ENCODE data around the gene HSP90B1.

The HSP90B1 gene

GRCh38 chr12:103930034-103930786, at the start of gene HSP90B1:
Gene HSP90B1 (plus strand): TSS chr12:103930410. CDS start chr12:103930516, 106 bp downstream.
- peak; percentile 99 for DNase-seq
- no peaks in the 10 kb centered on the region for H3K9me3 Mint-ChIP-seq
- peak; percentile 60 for ATAC-seq
- H3K4me3 Mint-ChIP-seq = peak within 1 kb of the TSS; percentile 90
- peaks cover 60% of the 10 kb centered on the region for H3K36me3 Mint-ChIP-seq (ENCODE audit: low read depth)
- peaks cover 82% of the 10 kb centered on the region for H3K4me1 Mint-ChIP-seq
- peaks cover 7% of the 10 kb centered on the region for H3K27me3 Mint-ChIP-seq
- peak within 1 kb of the TSS; percentile 97 for H3K27ac Mint-ChIP-seq

DNA sequence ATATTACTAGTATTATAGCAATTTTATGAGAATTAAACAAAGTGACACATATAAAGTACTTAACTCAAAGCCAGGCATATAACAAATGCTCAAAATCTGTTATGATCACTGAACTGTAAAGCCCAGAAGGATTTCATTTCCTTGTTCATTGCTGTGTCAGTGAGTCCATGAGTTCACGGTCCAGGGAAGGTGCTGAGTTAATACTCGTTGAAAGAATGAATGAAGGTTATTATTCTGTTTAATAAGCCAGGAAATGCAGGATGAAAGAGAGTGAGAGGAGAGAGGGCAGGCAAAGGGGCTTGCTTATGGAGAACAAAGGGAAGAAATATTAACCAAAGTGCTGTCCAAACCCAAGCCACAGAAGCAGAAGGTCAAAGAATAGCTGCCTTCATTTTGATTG, 48.9 kb upstream of the HSP90B1 start:
- H3K9me3 Mint-ChIP-seq = no peaks in the 10 kb centered on the region
- no peak overlapping the region for H3K4me3 Mint-ChIP-seq
- peaks cover 47% of the 10 kb centered on the region for H3K4me1 Mint-ChIP-seq
- DNase-seq = no peak
- ATAC-seq = no peak
- H3K36me3 Mint-ChIP-seq (ENCODE audit: low read depth) = no peaks in the 10 kb centered on the region
- no peaks in the 10 kb centered on the region for H3K27me3 Mint-ChIP-seq
- no peak overlapping the region for H3K27ac Mint-ChIP-seq

- Mint-ChIP-seq H3K4me3 (no peak overlapping the region), H3K36me3 (ENCODE audit: low read depth) (no peaks in the 10 kb centered on the region), H3K27me3 (no peaks in the 10 kb centered on the region), H3K27ac (no peak overlapping the region), H3K4me1 (peaks cover 48% of the 10 kb centered on the region), H3K9me3 (no peaks in the 10 kb centered on the region)
- ATAC-seq = no peak
- no peak for DNase-seq
Measured at GRCh38 chr12:103882861-103883596, 47.2 kb upstream of the HSP90B1 start.

- Mint-ChIP-seq H3K9me3 (no peaks in the 10 kb centered on the region), H3K4me1 (peaks cover 41% of the 10 kb centered on the region), H3K27ac (no peak overlapping the region), H3K27me3 (no peaks in the 10 kb centered on the region), H3K4me3 (no peak overlapping the region), H3K36me3 (ENCODE audit: low read depth) (no peaks in the 10 kb centered on the region)
- no peak for DNase-seq
- ATAC-seq = no peak
Measured at GRCh38 chr12:103883908-103884307, 46.3 kb upstream of the HSP90B1 start.

DNA sequence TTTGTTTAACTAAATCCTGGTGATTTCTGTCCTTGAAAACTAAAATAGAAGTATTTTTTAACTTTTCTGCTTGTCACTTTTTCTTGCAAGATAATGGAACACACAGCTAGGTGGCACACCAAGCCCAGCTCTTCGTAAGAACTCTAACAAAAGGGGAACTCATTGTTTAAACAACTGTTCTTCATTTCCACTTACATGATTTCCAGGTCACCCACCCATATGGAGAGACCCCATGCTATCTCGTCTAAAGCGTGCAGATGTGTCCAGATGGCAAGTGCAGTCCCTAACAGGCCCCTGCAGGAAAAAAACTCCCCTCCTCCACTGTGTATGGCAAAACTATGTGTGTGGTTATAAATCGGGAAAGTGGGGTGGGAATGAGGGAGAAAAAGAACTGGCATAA, 45.9 kb upstream of the HSP90B1 start:
- DNase-seq = no peak
- H3K4me3 Mint-ChIP-seq = no peak overlapping the region
- H3K36me3 Mint-ChIP-seq (ENCODE audit: low read depth) = no peaks in the 10 kb centered on the region
- ATAC-seq = no peak
- H3K27ac Mint-ChIP-seq = no peak overlapping the region
- H3K4me1 Mint-ChIP-seq = peaks cover 37% of the 10 kb centered on the region
- H3K9me3 Mint-ChIP-seq = no peaks in the 10 kb centered on the region
- no peaks in the 10 kb centered on the region for H3K27me3 Mint-ChIP-seq

DNA sequence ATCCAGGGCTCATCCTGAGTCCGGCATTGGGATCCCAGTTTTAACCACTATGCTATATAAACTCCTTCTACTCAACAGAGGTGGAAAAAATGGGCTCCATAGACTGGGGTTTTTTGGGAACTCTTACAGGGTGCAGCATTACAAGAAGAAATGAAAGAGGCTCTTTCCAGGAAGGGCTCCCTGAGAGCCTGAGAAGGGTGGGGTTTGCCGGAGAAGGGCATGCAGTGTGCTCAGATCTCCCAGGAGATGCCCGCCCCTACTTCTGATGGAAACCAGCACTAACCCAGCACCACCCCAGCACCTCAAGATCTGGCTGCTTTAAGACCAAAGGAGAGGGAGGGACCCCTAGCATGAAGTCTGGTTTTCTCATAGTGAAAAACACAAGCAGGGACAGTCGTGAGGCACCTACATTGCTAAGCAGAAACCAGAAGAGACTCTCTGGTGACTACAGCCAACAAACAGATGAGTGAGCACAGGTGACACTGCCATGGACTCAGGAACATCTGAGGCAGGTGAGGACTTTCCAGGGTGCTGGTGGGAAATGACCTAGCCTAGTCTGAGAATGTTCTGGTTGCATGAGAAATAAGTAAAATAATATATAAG, 43.9 kb upstream of the HSP90B1 start:
- no peaks in the 10 kb centered on the region for H3K36me3 Mint-ChIP-seq (ENCODE audit: low read depth)
- H3K27me3 Mint-ChIP-seq = no peaks in the 10 kb centered on the region
- H3K27ac Mint-ChIP-seq = no peak overlapping the region
- ATAC-seq = no peak
- no peak overlapping the region for H3K4me3 Mint-ChIP-seq
- H3K4me1 Mint-ChIP-seq = peaks cover 18% of the 10 kb centered on the region
- no peak for DNase-seq
- no peaks in the 10 kb centered on the region for H3K9me3 Mint-ChIP-seq

- no peak overlapping the region for H3K4me3 Mint-ChIP-seq
- H3K4me1 Mint-ChIP-seq = peaks cover 12% of the 10 kb centered on the region
- ATAC-seq (no peak), DNase-seq (no peak)
- H3K27me3 Mint-ChIP-seq = no peaks in the 10 kb centered on the region
- no peak overlapping the region for H3K27ac Mint-ChIP-seq
- no peaks in the 10 kb centered on the region for H3K36me3 Mint-ChIP-seq (ENCODE audit: low read depth)
- H3K9me3 Mint-ChIP-seq = no peaks in the 10 kb centered on the region
Measured at GRCh38 chr12:103887738-103888137, 42.5 kb upstream of the HSP90B1 start.

DNA sequence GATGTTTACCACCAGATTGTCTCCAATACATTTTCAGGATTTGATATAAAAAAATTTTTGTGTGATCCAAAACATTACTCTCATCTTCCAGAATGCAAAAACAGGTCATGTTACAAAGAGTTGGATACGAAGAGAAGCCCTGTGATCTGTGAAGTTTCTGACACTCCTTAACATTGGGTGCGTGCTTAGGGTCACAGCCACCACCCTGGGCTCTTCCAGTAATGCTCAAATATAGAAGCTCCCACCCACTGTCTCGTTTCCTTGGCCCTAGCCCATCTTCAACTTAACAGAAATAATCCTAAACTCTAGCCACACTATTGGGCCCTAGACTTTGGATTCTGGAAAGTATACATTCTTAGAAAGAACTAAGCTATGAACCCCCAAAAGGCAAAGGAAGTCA, 32.9 kb upstream of the HSP90B1 start:
- DNase-seq = no peak
- H3K4me1 Mint-ChIP-seq = peaks cover 19% of the 10 kb centered on the region
- H3K4me3 Mint-ChIP-seq = no peak overlapping the region
- no peaks in the 10 kb centered on the region for H3K36me3 Mint-ChIP-seq (ENCODE audit: low read depth)
- no peak for ATAC-seq
- no peaks in the 10 kb centered on the region for H3K27me3 Mint-ChIP-seq
- no peak overlapping the region for H3K27ac Mint-ChIP-seq
- no peaks in the 10 kb centered on the region for H3K9me3 Mint-ChIP-seq

DNA sequence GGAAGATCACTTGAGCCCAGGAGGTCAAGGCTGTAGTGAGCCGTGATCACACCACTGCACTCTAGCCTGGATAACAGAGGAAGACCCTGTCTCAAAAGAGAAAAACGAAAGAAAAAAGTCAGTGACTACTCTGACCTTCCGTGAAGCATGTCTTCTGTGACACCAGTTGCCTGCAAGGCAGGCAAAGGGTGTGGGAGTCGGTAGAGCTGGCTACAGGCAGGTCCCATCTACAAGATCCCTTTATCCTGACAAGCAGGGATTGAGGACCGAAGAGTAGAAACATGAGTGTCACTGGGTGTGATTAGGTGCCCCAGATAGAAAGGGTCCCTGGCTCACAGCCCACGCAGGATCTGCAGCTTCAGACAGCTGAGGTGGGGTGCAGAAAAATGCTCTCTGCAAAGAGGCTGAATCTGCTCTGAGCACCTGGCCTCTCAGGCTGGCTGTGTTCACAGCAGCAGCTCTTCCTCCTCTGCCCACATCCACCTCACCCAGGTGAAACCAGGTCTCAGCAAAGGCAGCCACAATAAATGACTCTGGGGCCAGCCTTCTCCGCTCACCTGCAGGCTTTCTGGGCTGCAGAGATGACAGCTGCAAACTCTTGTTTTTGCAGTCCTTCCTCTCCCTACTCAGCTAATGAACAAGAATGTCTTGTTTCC, 28.6 kb upstream of the HSP90B1 start:
- no peak overlapping the region for H3K27ac Mint-ChIP-seq

DNA sequence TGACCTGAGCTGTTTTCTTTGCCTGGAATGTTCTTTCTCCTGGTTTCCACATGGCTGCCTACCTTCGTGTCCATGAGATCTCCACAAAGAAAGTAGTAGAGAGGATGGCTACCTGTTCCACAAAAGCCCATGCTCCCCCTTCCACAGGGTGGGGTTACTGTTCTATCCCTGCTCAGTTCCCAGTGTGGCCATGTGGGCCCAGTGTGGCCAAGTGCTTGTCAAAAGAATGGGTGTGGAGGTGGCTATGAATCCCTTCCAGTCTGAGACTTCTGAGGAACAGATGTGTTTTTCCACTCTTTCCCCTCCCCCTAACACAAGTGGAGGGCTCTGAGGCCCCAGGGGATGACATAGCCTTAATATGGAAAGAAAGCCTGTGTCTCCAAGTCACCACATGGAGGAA, 26.2 kb upstream of the HSP90B1 start:
- Mint-ChIP-seq H3K4me1 (peaks cover 66% of the 10 kb centered on the region), H3K36me3 (ENCODE audit: low read depth) (no peaks in the 10 kb centered on the region), H3K4me3 (no peak overlapping the region), H3K9me3 (no peaks in the 10 kb centered on the region), H3K27ac (peak overlapping the region; percentile 17), H3K27me3 (no peaks in the 10 kb centered on the region)
- DNase-seq (no peak), ATAC-seq (no peak)

More for the DNA sequence above, 28.6 kb upstream of the HSP90B1 start:
- Mint-ChIP-seq H3K4me1 (peaks cover 52% of the 10 kb centered on the region), H3K27me3 (no peaks in the 10 kb centered on the region), H3K4me3 (peak overlapping the region; percentile 52), H3K36me3 (ENCODE audit: low read depth) (no peaks in the 10 kb centered on the region), H3K9me3 (no peaks in the 10 kb centered on the region)
- peak; percentile 48 for ATAC-seq
- no peak for DNase-seq

DNA sequence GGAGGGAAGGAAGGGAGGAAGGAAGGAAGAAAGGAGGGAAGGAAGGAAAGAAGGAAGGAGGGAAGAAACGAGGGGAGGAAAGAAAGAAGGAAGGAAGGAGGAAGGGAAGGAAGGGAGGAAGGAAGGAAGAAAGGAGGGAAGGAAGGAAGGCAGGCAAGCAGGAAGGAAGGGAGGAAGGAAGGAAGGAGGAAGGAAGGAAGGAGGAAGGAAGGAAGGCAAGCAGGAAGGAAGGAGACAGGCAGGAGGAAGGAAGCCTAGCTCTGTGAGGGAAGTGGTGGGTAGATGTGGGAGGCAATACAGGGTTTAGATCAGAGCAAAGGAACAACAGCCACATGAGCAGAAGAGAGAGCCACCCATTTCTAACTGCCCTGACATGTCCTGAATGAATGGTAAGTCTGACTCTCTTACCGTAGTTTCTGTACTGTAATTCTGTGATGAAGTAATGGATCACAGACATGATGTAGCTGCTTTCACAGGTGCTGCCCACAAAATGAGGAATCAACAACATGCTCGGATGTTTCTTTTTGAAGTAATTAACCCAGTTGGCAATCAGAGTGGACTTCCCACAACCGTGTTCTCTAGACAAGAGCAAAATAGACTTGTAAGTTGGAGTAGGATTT, 24.4 kb upstream of the HSP90B1 start:
- DNase-seq = no peak
- peak; percentile 69 for ATAC-seq
- peaks cover 61% of the 10 kb centered on the region for H3K4me1 Mint-ChIP-seq
- H3K9me3 Mint-ChIP-seq = no peaks in the 10 kb centered on the region
- H3K4me3 Mint-ChIP-seq = peak overlapping the region; percentile 13
- H3K27ac Mint-ChIP-seq = peak overlapping the region; percentile 80
- no peaks in the 10 kb centered on the region for H3K27me3 Mint-ChIP-seq
- H3K36me3 Mint-ChIP-seq (ENCODE audit: low read depth) = no peaks in the 10 kb centered on the region

DNA sequence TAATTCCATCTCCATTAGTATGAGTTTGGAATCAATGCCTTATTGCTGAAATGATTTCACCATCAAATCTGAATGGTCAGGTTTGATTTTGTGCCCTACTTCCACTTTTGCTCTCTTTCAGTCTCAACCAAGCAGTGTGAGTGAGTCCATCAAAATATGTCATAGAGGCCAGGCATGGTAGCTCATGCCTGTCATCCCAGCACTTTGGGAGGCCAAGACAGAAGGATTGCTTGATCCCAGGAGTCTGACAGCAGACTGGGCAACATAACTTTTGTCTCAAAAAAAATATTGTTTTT, 22.0 kb upstream of the HSP90B1 start:
- Mint-ChIP-seq H3K36me3 (ENCODE audit: low read depth) (no peaks in the 10 kb centered on the region), H3K9me3 (no peaks in the 10 kb centered on the region), H3K4me1 (peaks cover 41% of the 10 kb centered on the region), H3K4me3 (no peak overlapping the region), H3K27ac (no peak overlapping the region), H3K27me3 (no peaks in the 10 kb centered on the region)
- ATAC-seq (no peak), DNase-seq (no peak)

DNA sequence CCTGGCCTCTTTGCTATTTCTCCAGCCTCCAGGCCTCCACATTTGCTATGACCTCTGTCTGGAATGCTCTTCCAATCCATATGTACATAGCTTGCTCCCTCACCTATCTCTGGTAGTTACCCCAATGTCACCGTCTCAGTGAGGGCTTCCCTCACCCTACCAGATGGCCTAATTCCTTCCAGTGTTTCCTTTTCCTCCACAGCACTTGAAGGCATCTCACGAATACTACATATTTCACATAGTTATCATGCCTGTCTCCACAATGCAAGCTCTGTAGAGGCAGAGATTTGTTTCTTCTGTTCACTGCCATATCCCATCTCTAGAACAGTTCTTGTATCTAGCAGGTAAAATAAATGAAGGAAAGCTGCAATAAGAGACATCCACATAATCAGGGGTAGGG, 21.3 kb upstream of the HSP90B1 start:
- no peak overlapping the region for H3K4me3 Mint-ChIP-seq
- DNase-seq = no peak

DNA sequence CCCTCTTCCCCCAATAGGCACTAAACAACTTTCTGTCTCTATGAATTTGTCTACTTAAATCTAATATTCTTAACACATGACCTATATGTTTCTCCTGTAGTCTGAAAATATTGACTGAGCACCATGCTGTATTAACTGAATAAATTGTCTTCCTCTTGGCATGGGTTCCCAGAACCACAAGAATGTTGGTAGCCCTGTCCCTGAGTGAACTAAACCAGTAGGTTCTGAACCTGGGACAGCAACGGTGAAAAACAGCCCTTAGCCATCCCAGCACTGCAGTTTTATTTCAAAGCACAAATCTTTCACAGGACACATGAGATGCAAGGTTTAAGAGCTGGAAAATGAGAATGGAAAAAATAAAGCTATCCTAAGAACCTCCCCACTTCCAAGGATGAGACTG, 20.4 kb upstream of the HSP90B1 start:
- peaks cover 25% of the 10 kb centered on the region for H3K4me1 Mint-ChIP-seq

More for the DNA sequence above, 21.3 kb upstream of the HSP90B1 start:
- no peaks in the 10 kb centered on the region for H3K9me3 Mint-ChIP-seq
- H3K27ac Mint-ChIP-seq = no peak overlapping the region
- ATAC-seq = no peak
- H3K36me3 Mint-ChIP-seq (ENCODE audit: low read depth) = no peaks in the 10 kb centered on the region
- peaks cover 35% of the 10 kb centered on the region for H3K4me1 Mint-ChIP-seq
- no peaks in the 10 kb centered on the region for H3K27me3 Mint-ChIP-seq

More for the DNA sequence above, 20.4 kb upstream of the HSP90B1 start:
- ATAC-seq (no peak), DNase-seq (no peak)
- Mint-ChIP-seq H3K27me3 (no peaks in the 10 kb centered on the region), H3K9me3 (no peaks in the 10 kb centered on the region), H3K4me3 (no peak overlapping the region), H3K27ac (no peak overlapping the region), H3K36me3 (ENCODE audit: low read depth) (no peaks in the 10 kb centered on the region)

Data from activated naive CD8-positive, alpha-beta T cell treated with anti-CD3 and anti-CD28 coated beads, Interleukin-2, amount 50 U/mL, for 24 hours (primary cell).